ENCODE results near the gene SURF1.

The SURF1 gene

GRCh38 chr9:133366435-133366834 is 10.1 kb upstream of the SURF1 start:
- WGBS, 2 experiments, result 96 to 98% methylated on average over 11 of the region's 11 CpGs
- Histone ChIP-seq H3K27ac (ENCODE audit: insufficient read depth, low read depth, low read length, poor library complexity, severe bottlenecking) (no peak overlapping the region), H3K4me1 (ENCODE audit: control insufficient read depth, insufficient read depth, low read length) (no peaks in the 10 kb centered on the region), H3K4me3 (ENCODE audit: insufficient read depth, low read depth, low read length) (no peak overlapping the region), H3K9me3 (ENCODE audit: control insufficient read depth, low read length) (no peaks in the 10 kb centered on the region), H3K36me3 (ENCODE audit: control insufficient read depth, insufficient read depth, low read length) (peaks cover 39% of the 10 kb centered on the region), H3K27me3 (ENCODE audit: control insufficient read depth, insufficient read depth, low read length, poor library complexity, severe bottlenecking) (no peaks in the 10 kb centered on the region)

DNA sequence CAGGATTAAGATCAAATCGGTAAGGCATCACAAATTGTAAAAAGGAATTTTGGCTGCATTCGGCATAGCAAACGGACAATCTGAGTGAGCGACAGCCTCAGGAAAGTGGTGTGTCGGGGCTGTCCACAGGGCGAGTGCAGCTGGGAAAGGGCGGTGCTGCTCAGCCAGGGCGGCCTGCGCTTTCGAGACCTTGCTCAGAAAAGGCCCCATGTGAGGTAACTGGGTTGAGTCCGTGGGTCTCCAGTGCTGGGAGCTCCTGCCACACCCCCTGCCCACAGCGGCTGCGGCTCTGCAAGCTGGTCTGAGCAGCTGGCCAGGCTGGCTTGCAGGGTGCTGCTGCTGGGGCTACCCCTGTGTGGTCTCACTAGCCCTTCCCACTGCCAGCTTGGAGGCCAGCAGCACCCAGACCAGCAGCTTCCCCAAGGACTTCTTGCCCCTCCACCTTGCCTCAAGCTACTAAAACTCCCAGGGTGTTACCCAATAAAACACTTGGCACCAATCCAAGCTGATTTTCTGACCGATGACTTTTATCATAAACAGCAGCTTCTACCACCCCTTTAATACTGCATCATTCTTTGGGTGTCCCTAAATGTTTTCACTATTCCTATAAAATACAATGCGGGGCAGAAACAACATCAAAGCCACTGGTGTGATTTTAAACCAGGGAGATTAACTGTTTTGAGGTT is 6.2 kb upstream of the SURF1 start:
- 96% methylated on average over 15 of the region's 15 CpGs for WGBS, 2 experiments
- Histone ChIP-seq H3K27ac (ENCODE audit: insufficient read depth, low read depth, low read length, poor library complexity, severe bottlenecking) (no peak overlapping the region), H3K9me3 (ENCODE audit: control insufficient read depth, low read length) (no peaks in the 10 kb centered on the region), H3K27me3 (ENCODE audit: control insufficient read depth, insufficient read depth, low read length, poor library complexity, severe bottlenecking) (no peaks in the 10 kb centered on the region), H3K4me3 (ENCODE audit: insufficient read depth, low read depth, low read length) (no peak overlapping the region), H3K36me3 (ENCODE audit: control insufficient read depth, insufficient read depth, low read length) (peaks cover 47% of the 10 kb centered on the region), H3K4me1 (ENCODE audit: control insufficient read depth, insufficient read depth, low read length) (peaks cover 3% of the 10 kb centered on the region)

GRCh38 chr9:133361507-133362092 is 5.3 kb upstream of the SURF1 start:
- 91 to 93% methylated on average over 13 of the region's 13 CpGs for WGBS, 2 experiments
- no peak overlapping the region for H3K27ac ChIP-seq (ENCODE audit: insufficient read depth, low read depth, low read length, poor library complexity, severe bottlenecking)

GRCh38 chr9:133360400-133361393 is 4.4 kb upstream of the SURF1 start:
- H3K9me3 ChIP-seq (ENCODE audit: control insufficient read depth, low read length), result no peaks in the 10 kb centered on the region
- H3K4me3 ChIP-seq (ENCODE audit: insufficient read depth, low read depth, low read length), result no peak overlapping the region
- peaks cover 30% of the 10 kb centered on the region for H3K36me3 ChIP-seq (ENCODE audit: control insufficient read depth, insufficient read depth, low read length)
- no peaks in the 10 kb centered on the region for H3K27me3 ChIP-seq (ENCODE audit: control insufficient read depth, insufficient read depth, low read length, poor library complexity, severe bottlenecking)
- 91 to 94% methylated on average over 21 of the region's 21 CpGs for WGBS, 2 experiments
- H3K27ac ChIP-seq (ENCODE audit: insufficient read depth, low read depth, low read length, poor library complexity, severe bottlenecking), result no peak overlapping the region
- peaks cover 8% of the 10 kb centered on the region for H3K4me1 ChIP-seq (ENCODE audit: control insufficient read depth, insufficient read depth, low read length)

More at GRCh38 chr9:133361507-133362092, 5.3 kb upstream of the SURF1 start:
- H3K4me3 ChIP-seq (ENCODE audit: insufficient read depth, low read depth, low read length), result no peak overlapping the region
- H3K27me3 ChIP-seq (ENCODE audit: control insufficient read depth, insufficient read depth, low read length, poor library complexity, severe bottlenecking), result no peaks in the 10 kb centered on the region
- H3K4me1 ChIP-seq (ENCODE audit: control insufficient read depth, insufficient read depth, low read length), result peaks cover 8% of the 10 kb centered on the region
- H3K36me3 ChIP-seq (ENCODE audit: control insufficient read depth, insufficient read depth, low read length), result peaks cover 38% of the 10 kb centered on the region
- no peaks in the 10 kb centered on the region for H3K9me3 ChIP-seq (ENCODE audit: control insufficient read depth, low read length)

DNA sequence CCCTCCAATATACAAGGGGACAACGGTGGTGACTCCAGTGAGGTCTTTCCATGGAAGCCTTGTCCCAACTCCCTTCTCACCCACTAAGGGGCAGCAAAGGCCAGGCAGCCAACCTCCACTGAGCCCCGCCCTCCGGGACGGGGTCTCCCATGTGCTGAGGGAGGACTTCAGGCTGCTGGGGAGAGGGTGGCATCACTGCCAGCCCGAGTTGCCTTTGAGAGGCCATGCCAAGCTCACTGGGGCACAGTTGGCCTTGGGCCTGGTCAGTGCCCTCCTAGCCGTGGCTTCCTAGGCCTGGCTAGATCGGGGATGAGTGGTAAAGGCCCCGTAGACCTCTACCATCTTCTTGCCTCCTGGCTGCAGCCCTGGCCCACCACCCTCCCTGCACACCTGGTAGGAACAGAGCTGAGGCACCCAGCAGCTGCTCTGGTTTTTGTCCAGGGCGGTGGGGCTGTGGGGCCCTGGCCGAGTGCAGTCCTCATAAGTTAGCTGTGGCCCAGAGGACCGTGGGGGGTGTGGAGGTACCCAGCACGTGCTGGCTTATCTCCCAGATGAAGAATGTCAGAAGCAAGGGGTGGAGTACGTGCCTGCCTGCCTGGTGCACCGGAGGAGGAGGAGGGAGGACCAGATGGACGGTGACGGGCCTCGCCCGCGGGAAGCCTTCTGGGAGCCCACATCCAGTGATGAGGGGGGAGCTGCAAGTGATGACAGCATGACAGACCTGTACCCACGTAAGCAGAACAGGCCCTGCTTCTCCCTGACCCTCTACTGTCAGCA is 3.3 kb upstream of the SURF1 start:
- peaks cover 27% of the 10 kb centered on the region for H3K36me3 ChIP-seq (ENCODE audit: control insufficient read depth, insufficient read depth, low read length)
- H3K4me1 ChIP-seq (ENCODE audit: control insufficient read depth, insufficient read depth, low read length), result peaks cover 8% of the 10 kb centered on the region
- H3K27me3 ChIP-seq (ENCODE audit: control insufficient read depth, insufficient read depth, low read length, poor library complexity, severe bottlenecking), result no peaks in the 10 kb centered on the region
- H3K9me3 ChIP-seq (ENCODE audit: control insufficient read depth, low read length), result no peaks in the 10 kb centered on the region
- WGBS, 2 experiments, result 86 to 89% methylated on average over 20 of the region's 20 CpGs
- H3K4me3 ChIP-seq (ENCODE audit: insufficient read depth, low read depth, low read length), result no peak overlapping the region
- no peak overlapping the region for H3K27ac ChIP-seq (ENCODE audit: insufficient read depth, low read depth, low read length, poor library complexity, severe bottlenecking)

DNA sequence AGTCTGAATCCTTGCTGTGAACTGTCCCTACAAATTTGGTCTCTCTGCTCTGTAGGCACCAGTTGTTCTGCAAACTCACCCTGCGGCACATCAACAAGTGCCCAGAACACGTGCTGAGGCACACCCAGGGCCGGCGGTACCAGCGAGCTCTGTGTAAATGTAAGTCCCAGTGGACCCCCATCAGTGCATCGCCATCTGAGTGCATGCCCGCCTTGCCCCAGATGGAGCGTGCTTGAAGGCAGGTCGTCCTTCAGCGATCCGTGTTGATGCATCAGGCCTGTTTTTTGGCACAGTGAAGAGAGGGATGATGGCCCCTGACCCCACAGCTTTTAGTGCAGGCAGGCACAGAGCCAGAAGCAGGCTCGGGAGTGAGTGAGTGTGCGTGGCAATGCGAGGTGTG is 1.4 kb upstream of the SURF1 start:
- WGBS, 2 experiments, result 94% methylated on average over 14 of the region's 14 CpGs
- H3K27me3 ChIP-seq (ENCODE audit: control insufficient read depth, insufficient read depth, low read length, poor library complexity, severe bottlenecking), result no peaks in the 10 kb centered on the region
- H3K36me3 ChIP-seq (ENCODE audit: control insufficient read depth, insufficient read depth, low read length), result peaks cover 22% of the 10 kb centered on the region
- no peak overlapping the region for H3K27ac ChIP-seq (ENCODE audit: insufficient read depth, low read depth, low read length, poor library complexity, severe bottlenecking)
- no peaks in the 10 kb centered on the region for H3K9me3 ChIP-seq (ENCODE audit: control insufficient read depth, low read length)
- peak overlapping the region; percentile 82 for H3K4me3 ChIP-seq (ENCODE audit: insufficient read depth, low read depth, low read length)
- H3K4me1 ChIP-seq (ENCODE audit: control insufficient read depth, insufficient read depth, low read length), result peaks cover 8% of the 10 kb centered on the region

DNA sequence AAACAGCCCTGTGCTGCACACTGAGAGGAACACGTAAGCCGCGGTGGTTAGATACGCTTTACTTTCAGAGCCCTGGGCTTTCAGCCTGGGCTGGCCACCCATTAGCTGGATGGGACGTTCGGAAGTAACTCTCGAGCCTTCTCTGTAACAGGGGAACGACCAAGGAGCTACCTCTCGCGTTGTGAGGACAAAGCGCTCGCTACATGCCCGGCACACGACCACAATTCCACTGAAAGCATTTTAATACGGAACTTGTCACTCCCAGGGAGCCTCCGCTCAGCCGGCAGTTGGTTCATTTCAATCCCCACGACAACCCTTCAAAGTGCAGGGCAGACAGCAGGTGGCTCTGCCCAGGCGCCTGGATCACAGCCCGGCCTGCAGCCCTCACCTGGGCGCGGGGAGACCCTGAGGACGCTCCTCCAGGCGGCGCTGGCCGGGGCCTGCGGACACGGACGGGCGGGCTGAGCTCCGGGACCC is 368 bp downstream of the SURF1 start:
- WGBS, 2 experiments, result 1 to 2% methylated on average over 31 of the region's 31 CpGs
- no peaks in the 10 kb centered on the region for H3K9me3 ChIP-seq (ENCODE audit: control insufficient read depth, low read length)
- H3K4me3 ChIP-seq (ENCODE audit: insufficient read depth, low read depth, low read length), result peak overlapping the region; percentile 82
- no peak overlapping the region for H3K27ac ChIP-seq (ENCODE audit: insufficient read depth, low read depth, low read length, poor library complexity, severe bottlenecking)
- no peaks in the 10 kb centered on the region for H3K27me3 ChIP-seq (ENCODE audit: control insufficient read depth, insufficient read depth, low read length, poor library complexity, severe bottlenecking)
- peaks cover 8% of the 10 kb centered on the region for H3K4me1 ChIP-seq (ENCODE audit: control insufficient read depth, insufficient read depth, low read length)
- H3K36me3 ChIP-seq (ENCODE audit: control insufficient read depth, insufficient read depth, low read length), result peaks cover 17% of the 10 kb centered on the region

- H3K4me3 ChIP-seq (ENCODE audit: insufficient read depth, low read depth, low read length), result no peak overlapping the region
- 93 to 95% methylated on average over 7 of the region's 7 CpGs for WGBS, 2 experiments
- peaks cover 21% of the 10 kb centered on the region for H3K36me3 ChIP-seq (ENCODE audit: control insufficient read depth, insufficient read depth, low read length)
Measured at GRCh38 chr9:133354766-133355165, 1.5 kb downstream of the SURF1 start.

DNA sequence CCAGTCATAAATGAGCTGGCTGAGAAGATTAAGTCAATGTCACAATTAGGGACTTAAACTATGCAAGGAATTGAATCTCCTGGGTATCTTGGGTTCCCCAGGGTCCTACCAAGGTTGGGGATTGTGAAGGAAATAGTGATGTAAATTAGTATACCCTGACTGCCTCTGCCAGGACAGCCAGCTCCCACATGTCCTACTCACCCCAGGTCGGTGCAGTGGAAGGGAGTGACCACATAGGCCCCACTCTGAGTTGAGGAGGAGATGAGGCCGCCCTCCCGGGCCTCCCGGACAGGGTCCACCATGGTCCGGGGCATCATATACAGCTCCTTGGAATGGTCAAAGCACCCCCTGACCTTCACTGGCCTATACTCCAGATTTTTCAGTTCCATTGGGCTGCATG is 2.7 kb downstream of the SURF1 start:
- Histone ChIP-seq H3K4me3 (ENCODE audit: insufficient read depth, low read depth, low read length) (no peak overlapping the region), H3K4me1 (ENCODE audit: control insufficient read depth, insufficient read depth, low read length) (peaks cover 8% of the 10 kb centered on the region), H3K36me3 (ENCODE audit: control insufficient read depth, insufficient read depth, low read length) (peaks cover 24% of the 10 kb centered on the region), H3K9me3 (ENCODE audit: control insufficient read depth, low read length) (no peaks in the 10 kb centered on the region), H3K27me3 (ENCODE audit: control insufficient read depth, insufficient read depth, low read length, poor library complexity, severe bottlenecking) (no peaks in the 10 kb centered on the region), H3K27ac (ENCODE audit: insufficient read depth, low read depth, low read length, poor library complexity, severe bottlenecking) (no peak overlapping the region)
- WGBS, 2 experiments, result 90 to 91% methylated on average over 5 of the region's 5 CpGs

More at GRCh38 chr9:133354766-133355165, 1.5 kb downstream of the SURF1 start:
- H3K27ac ChIP-seq (ENCODE audit: insufficient read depth, low read depth, low read length, poor library complexity, severe bottlenecking), result no peak overlapping the region
- peaks cover 8% of the 10 kb centered on the region for H3K4me1 ChIP-seq (ENCODE audit: control insufficient read depth, insufficient read depth, low read length)
- H3K27me3 ChIP-seq (ENCODE audit: control insufficient read depth, insufficient read depth, low read length, poor library complexity, severe bottlenecking), result no peaks in the 10 kb centered on the region
- H3K9me3 ChIP-seq (ENCODE audit: control insufficient read depth, low read length), result no peaks in the 10 kb centered on the region

Data from ectodermal cell (in vitro differentiated cells).